OCI-LY1 (cell line): Measurements from ENCODE around the gene CCDC85C.

Experiments
- CTCF ChIP-seq: fragments of 200-600 bp; sonication (generic), shearing (Covaris generic); IDR thresholded peaks from 2 replicates; pipeline ENCODE4 v1.5.1; 2017; ENCODE audit warnings: mild to moderate bottlenecking, antibody characterized with exemption, low read length, moderate library complexity, mixed read lengths
- EZH2 ChIP-seq: fragments of 200-600 bp; sonication (generic), shearing (Covaris generic); IDR thresholded peaks from 2 replicates; pipeline ENCODE4 v1.8.0; 2017; ENCODE audit warnings: borderline replicate concordance, mixed run types, mild to moderate bottlenecking, antibody characterized with exemption, low read length, moderate library complexity, mixed read lengths

GRCh38 chr14:99625476-99625875 is 21.5 kb upstream of the CCDC85C start:
- TF ChIP-seq EZH2 (no peak), CTCF (no peak)
